Measurements from ENCODE around the gene PRDM16.
A peak's percentile ranks its signal among the peaks of the same experiment; 100 is the strongest.

Gene PRDM16

GRCh38 chr1:3071565-3072390 is 2.8 kb downstream of the PRDM16 start:
- Histone ChIP-seq H3K23ac (ENCODE audit: low read depth, low read length, poor library complexity) (peak overlapping the region; percentile 98), H3K36me3 (replicated peaks in 1 of 2; ENCODE audit: control insufficient read depth in 2 of 2, insufficient read depth in 2 of 2, low read length in 2 of 2) (no peaks in the 10 kb centered on the region), H2BK120ac (ENCODE audit: low read depth, low read length) (peak overlapping the region; percentile 98), H4K91ac (ENCODE audit: low read depth, low read length, poor library complexity) (no peak overlapping the region), H2BK12ac (ENCODE audit: low read length) (peak overlapping the region; percentile 73), H3K9ac (ENCODE audit: low read depth, low read length, poor library complexity) (peak overlapping the region; percentile 44), H3K79me1 (ENCODE audit: low read depth, low read length) (peaks cover 37% of the 10 kb centered on the region), H4K8ac (ENCODE audit: low read depth, low read length) (peak overlapping the region; percentile 52), H2AFZ (ENCODE audit: low read length) (no peak overlapping the region), H3K4me3 (ENCODE audit: low read length in 2 of 2) (no peak overlapping the region), H2BK5ac (ENCODE audit: low read length) (peak overlapping the region; percentile 59), H3K9me3 (replicated peaks in 1 of 2; ENCODE audit: control insufficient read depth in 2 of 2, insufficient read depth in 1 of 2, low read depth in 1 of 2, low read length in 2 of 2) (no peaks in the 10 kb centered on the region), H3K4ac (ENCODE audit: low read length) (peak overlapping the region; percentile 53), H2BK15ac (ENCODE audit: low read length) (peak overlapping the region; percentile 99), H3K14ac (ENCODE audit: low read length) (peak overlapping the region; percentile 89), H3K4me2 (ENCODE audit: insufficient read depth, low read length, poor library complexity, severe bottlenecking) (peak overlapping the region; percentile 18), H3K18ac (ENCODE audit: low read length) (peak overlapping the region; percentile 99), H3K27ac (replicated peaks; ENCODE audit: low read length) (no peak overlapping the region), H2AK5ac (ENCODE audit: low read depth, low read length) (peak overlapping the region; percentile 100), H3K4me1 (ENCODE audit: control insufficient read depth in 2 of 2, insufficient read depth in 1 of 2, low read depth in 1 of 2, low read length in 2 of 2) (peaks cover 0 to 38% of the 10 kb centered on the region in 2 donors), H3K27me3 (ENCODE audit: control insufficient read depth in 3 of 3, insufficient read depth in 3 of 3, low read depth in 1 of 3, low read length in 3 of 3) (peaks cover 34 to 91% (median 68%) of the 10 kb centered on the region in 3 experiments)
- DNase-seq (ENCODE audit: low spot score) = no peak
- WGBS, 2 donors (ENCODE audit: extremely low coverage in 2 of 2, insufficient read length in 2 of 2, insufficient replicate concordance in 1 of 2) = no CpG with 5 or more reads among the region's 17 CpGs

- WGBS, 2 donors (ENCODE audit: extremely low coverage in 2 of 2, insufficient read length in 2 of 2, insufficient replicate concordance in 1 of 2) = no CpG with 5 or more reads among the region's 32 CpGs
- no peak overlapping the region for H4K91ac ChIP-seq (ENCODE audit: low read depth, low read length, poor library complexity)
- H3K27me3 ChIP-seq (ENCODE audit: control insufficient read depth in 3 of 3, insufficient read depth in 3 of 3, low read depth in 1 of 3, low read length in 3 of 3) = peaks cover 26 to 91% (median 60%) of the 10 kb centered on the region in 3 experiments
- H3K4me2 ChIP-seq (ENCODE audit: insufficient read depth, low read length, poor library complexity, severe bottlenecking) = peak overlapping the region; percentile 49
- H3K4me3 ChIP-seq (ENCODE audit: low read length in 2 of 2) = no peak overlapping the region
- peak overlapping the region; percentile 98 for H2BK120ac ChIP-seq (ENCODE audit: low read depth, low read length)
- peak overlapping the region; percentile 87 for H2BK5ac ChIP-seq (ENCODE audit: low read length)
- no peaks in the 10 kb centered on the region for H3K9me3 ChIP-seq (replicated peaks in 1 of 2; ENCODE audit: control insufficient read depth in 2 of 2, insufficient read depth in 1 of 2, low read depth in 1 of 2, low read length in 2 of 2)
- H2BK15ac ChIP-seq (ENCODE audit: low read length) = peak overlapping the region; percentile 99
- H2AK5ac ChIP-seq (ENCODE audit: low read depth, low read length) = peak overlapping the region; percentile 100
- peak overlapping the region; percentile 93 for H3K4ac ChIP-seq (ENCODE audit: low read length)
- peak overlapping the region; percentile 99 for H3K18ac ChIP-seq (ENCODE audit: low read length)
- H3K36me3 ChIP-seq (replicated peaks in 1 of 2; ENCODE audit: control insufficient read depth in 2 of 2, insufficient read depth in 2 of 2, low read length in 2 of 2) = no peaks in the 10 kb centered on the region
- peak overlapping the region; percentile 89 for H3K14ac ChIP-seq (ENCODE audit: low read length)
- H3K27ac ChIP-seq (replicated peaks; ENCODE audit: low read length) = no peak overlapping the region
- no peak overlapping the region for H2AFZ ChIP-seq (ENCODE audit: low read length)
- H3K4me1 ChIP-seq (ENCODE audit: control insufficient read depth in 2 of 2, insufficient read depth in 1 of 2, low read depth in 1 of 2, low read length in 2 of 2) = peaks cover 0 to 39% of the 10 kb centered on the region in 2 donors
- no peak for DNase-seq (ENCODE audit: low spot score)
- H2BK12ac ChIP-seq (ENCODE audit: low read length) = peak overlapping the region; percentile 98
- peak overlapping the region; percentile 91 for H3K23ac ChIP-seq (ENCODE audit: low read depth, low read length, poor library complexity)
- H3K79me1 ChIP-seq (ENCODE audit: low read depth, low read length) = peaks cover 34% of the 10 kb centered on the region
- H3K9ac ChIP-seq (ENCODE audit: low read depth, low read length, poor library complexity) = peak overlapping the region; percentile 81
- H4K8ac ChIP-seq (ENCODE audit: low read depth, low read length) = peak overlapping the region; percentile 82
Measured at GRCh38 chr1:3072391-3073185, 3.6 kb downstream of the PRDM16 start.

GRCh38 chr1:3073186-3073488 is 4.1 kb downstream of the PRDM16 start:
- no CpG with 5 or more reads among the region's 9 CpGs for WGBS, 2 donors (ENCODE audit: extremely low coverage in 2 of 2, insufficient read length in 2 of 2, insufficient replicate concordance in 1 of 2)
- Histone ChIP-seq H3K36me3 (replicated peaks in 1 of 2; ENCODE audit: control insufficient read depth in 2 of 2, insufficient read depth in 2 of 2, low read length in 2 of 2) (no peaks in the 10 kb centered on the region), H2AK5ac (ENCODE audit: low read depth, low read length) (peak overlapping the region; percentile 100), H3K14ac (ENCODE audit: low read length) (peak overlapping the region; percentile 21), H2BK12ac (ENCODE audit: low read length) (peak overlapping the region; percentile 98), H3K4me3 (ENCODE audit: low read length in 2 of 2) (peak overlapping the region in 1 of 2 donors; percentile 69), H3K4ac (ENCODE audit: low read length) (no peak overlapping the region), H3K23ac (ENCODE audit: low read depth, low read length, poor library complexity) (peak overlapping the region; percentile 91), H2BK15ac (ENCODE audit: low read length) (peak overlapping the region; percentile 99), H3K18ac (ENCODE audit: low read length) (peak overlapping the region; percentile 99), H3K9me3 (replicated peaks in 1 of 2; ENCODE audit: control insufficient read depth in 2 of 2, insufficient read depth in 1 of 2, low read depth in 1 of 2, low read length in 2 of 2) (no peaks in the 10 kb centered on the region), H2BK5ac (ENCODE audit: low read length) (peak overlapping the region; percentile 87), H3K79me1 (ENCODE audit: low read depth, low read length) (peaks cover 33% of the 10 kb centered on the region), H3K27ac (replicated peaks; ENCODE audit: low read length) (no peak overlapping the region), H4K8ac (ENCODE audit: low read depth, low read length) (no peak overlapping the region), H3K27me3 (ENCODE audit: control insufficient read depth in 3 of 3, insufficient read depth in 3 of 3, low read depth in 1 of 3, low read length in 3 of 3) (peaks cover 21 to 91% (median 55%) of the 10 kb centered on the region in 3 experiments), H3K9ac (ENCODE audit: low read depth, low read length, poor library complexity) (no peak overlapping the region), H3K4me2 (ENCODE audit: insufficient read depth, low read length, poor library complexity, severe bottlenecking) (peak overlapping the region; percentile 89), H3K4me1 (ENCODE audit: control insufficient read depth in 2 of 2, insufficient read depth in 1 of 2, low read depth in 1 of 2, low read length in 2 of 2) (peaks cover 0 to 41% of the 10 kb centered on the region in 2 donors), H2AFZ (ENCODE audit: low read length) (no peak overlapping the region), H4K91ac (ENCODE audit: low read depth, low read length, poor library complexity) (no peak overlapping the region), H2BK120ac (ENCODE audit: low read depth, low read length) (peak overlapping the region; percentile 98)
- DNase-seq (ENCODE audit: low spot score) = no peak

All from neuronal stem cell (in vitro differentiated cells).